Uterus (tissue), 4 donors: ENCODE measurements around the gene RASSF4. TPM values are rescaled to one million over a fixed set of nuclear protein-coding genes. Genes with fewer than 3 reads are reported as not detected.
A peak's percentile ranks its signal among the peaks of the same experiment; 100 is the strongest.

Source experiments
- DNase-seq, 2 donors: peaks; one replicate each; pipeline ENCODE4 v3.0.0-alpha.2; 2019 to 2020
- H3K27ac ChIP-seq, 2 donors: fragments of 200-600 bp; sonication (generic); 1 replicate in 1 of 2; 2 replicates in 1 of 2; pipeline ENCODE4 v1.5.1; 2016 to 2018
- H3K27me3 ChIP-seq, 2 donors: fragments of 200-600 bp; sonication (generic); one replicate each; pipeline ENCODE4 v1.5.1; 2018 to 2019; ENCODE audit warnings: control low read depth in 1 of 2
- H3K36me3 ChIP-seq, 2 donors: fragments of 200-600 bp; sonication (generic); one replicate each; pipeline ENCODE4 v1.5.1; 2019; ENCODE audit warnings: control low read depth in 1 of 2
- H3K4me1 ChIP-seq, 2 donors: fragments of 200-600 bp; sonication (generic); one replicate each; pipeline ENCODE4 v1.5.1; 2018 to 2019; ENCODE audit warnings: control low read depth in 1 of 2
- H3K4me3 ChIP-seq, 2 donors: fragments of 200-600 bp; sonication (generic); 1 replicate in 1 of 2; 2 replicates in 1 of 2; pipeline ENCODE4 v1.5.1; 2018 to 2019; ENCODE audit warnings: mild to moderate bottlenecking in 1 of 2
- H3K9me3 ChIP-seq, 2 donors: fragments of 200-600 bp; sonication (generic); one replicate each; pipeline ENCODE4 v1.5.1; 2019; ENCODE audit warnings: control low read depth in 1 of 2
- POLR2A ChIP-seq, 2 donors: fragments of 450-650 bp; IDR thresholded peaks; one replicate each; pipeline ENCODE4 v1.6.1; 2016; ENCODE audit warnings: antibody characterized with exemption in 2 of 2, mild to moderate bottlenecking in 1 of 2, moderate library complexity in 1 of 2
- intact Hi-C: fragments of 100-400 bp; cut with DNase I; formaldehyde crosslinking; loops from one replicate; pipeline ENCODE4 v1.15.1; 2023; ENCODE audit warnings: low total_unique reads
- total RNA-seq, 4 donors: library from RNA; depleted of rRNA in 3 of 4; stranded (reverse); fragments of >200 nt in 3 of 4; gene quantifications; one replicate each; pipeline versions ENCODE4 v1.1.0 to v1.2.4, GENCODE V29; 2014 to 2023
- TF ChIP-seq, protein P1 (sequence below), 4 experiments: fragments of 200-600 bp in 2 of 4; fragments of 450-650 bp in 2 of 4; sonication (generic) in 2 of 4; IDR thresholded peaks; one replicate each; pipeline ENCODE4 v1.5.1; 2016 to 2019; ENCODE audit warnings: antibody characterized with exemption in 4 of 4, mild to moderate bottlenecking in 2 of 4, moderate library complexity in 1 of 4
- donor health status: DM: yes; HTN: yes; CAD: no.

The RASSF4 gene
- total RNA-seq, 4 donors from 2014 or later = 6.1 to 26.5 (median 8.2) TPM

DNA sequence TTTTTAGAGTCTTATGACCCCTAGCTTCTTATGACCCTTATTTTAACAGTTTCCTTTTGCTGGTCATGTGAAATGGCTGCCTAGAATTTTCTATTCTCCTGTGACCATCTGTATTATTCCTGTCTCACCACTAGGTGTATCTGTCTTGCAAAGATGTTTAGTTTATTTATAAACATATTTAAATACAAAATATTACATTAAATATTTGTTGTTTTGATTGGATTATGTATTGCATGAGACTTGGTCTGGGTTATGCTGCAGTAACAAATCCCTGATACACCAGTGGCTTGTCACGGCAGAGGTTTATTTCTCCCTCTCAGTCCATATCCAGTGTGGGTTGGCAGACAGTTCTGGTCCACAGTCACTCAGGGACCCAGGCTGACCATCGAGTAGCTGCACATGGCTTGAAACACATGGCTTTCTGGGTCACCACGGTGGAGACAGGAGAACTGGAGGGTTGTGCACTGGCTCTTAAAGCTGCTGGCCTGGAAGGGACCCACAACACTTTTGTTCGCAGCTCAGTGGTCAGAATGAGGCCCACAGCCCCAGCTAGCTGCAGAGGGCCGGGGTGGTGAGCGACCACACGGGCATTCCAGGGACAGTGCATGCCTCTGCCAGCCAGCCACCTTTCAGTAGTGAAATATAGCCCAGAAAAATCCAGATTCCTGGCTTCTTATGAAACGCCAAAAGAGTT is 7.4 kb downstream of the RASSF4 start:
- DNase-seq = peak in 1 of 2 donors; percentile 12
- Histone ChIP-seq H3K4me1 (no peaks in the 10 kb centered on the region), H3K36me3 (no peaks in the 10 kb centered on the region), H3K27me3 (no peaks in the 10 kb centered on the region), H3K27ac (no peak overlapping the region), H3K9me3 (no peaks in the 10 kb centered on the region), H3K4me3 (no peak overlapping the region)
- intact Hi-C loops = no loop called here
- TF ChIP-seq, protein P1, sequence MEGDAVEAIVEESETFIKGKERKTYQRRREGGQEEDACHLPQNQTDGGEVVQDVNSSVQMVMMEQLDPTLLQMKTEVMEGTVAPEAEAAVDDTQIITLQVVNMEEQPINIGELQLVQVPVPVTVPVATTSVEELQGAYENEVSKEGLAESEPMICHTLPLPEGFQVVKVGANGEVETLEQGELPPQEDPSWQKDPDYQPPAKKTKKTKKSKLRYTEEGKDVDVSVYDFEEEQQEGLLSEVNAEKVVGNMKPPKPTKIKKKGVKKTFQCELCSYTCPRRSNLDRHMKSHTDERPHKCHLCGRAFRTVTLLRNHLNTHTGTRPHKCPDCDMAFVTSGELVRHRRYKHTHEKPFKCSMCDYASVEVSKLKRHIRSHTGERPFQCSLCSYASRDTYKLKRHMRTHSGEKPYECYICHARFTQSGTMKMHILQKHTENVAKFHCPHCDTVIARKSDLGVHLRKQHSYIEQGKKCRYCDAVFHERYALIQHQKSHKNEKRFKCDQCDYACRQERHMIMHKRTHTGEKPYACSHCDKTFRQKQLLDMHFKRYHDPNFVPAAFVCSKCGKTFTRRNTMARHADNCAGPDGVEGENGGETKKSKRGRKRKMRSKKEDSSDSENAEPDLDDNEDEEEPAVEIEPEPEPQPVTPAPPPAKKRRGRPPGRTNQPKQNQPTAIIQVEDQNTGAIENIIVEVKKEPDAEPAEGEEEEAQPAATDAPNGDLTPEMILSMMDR (IDR thresholded peaks at IDR 0.05) = peak in 1 of 4 experiments; percentile 3
- no peak for TF ChIP-seq POLR2A (IDR thresholded peaks at IDR 0.05)

DNA sequence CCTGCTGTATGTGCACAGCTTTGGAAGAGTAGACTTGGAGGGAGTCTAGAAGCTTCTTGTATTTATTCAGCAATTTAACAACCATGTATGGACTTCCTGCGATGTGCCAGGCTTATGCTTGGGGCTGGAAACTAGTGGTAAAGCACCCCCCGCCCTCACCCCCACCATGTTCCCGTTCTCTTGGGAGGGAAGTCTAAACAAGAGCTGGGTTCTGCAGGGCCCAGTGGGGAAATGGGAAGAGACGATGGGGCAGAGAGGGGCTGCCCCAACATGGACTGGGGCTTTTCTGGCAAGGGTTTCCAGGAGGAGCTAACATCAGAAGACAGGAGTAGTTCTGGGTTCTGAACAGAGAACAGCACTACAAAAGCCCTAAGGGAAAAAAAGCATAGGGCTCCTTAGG is 8.0 kb downstream of the RASSF4 start:
- peak overlapping the region in 1 of 2 donors; percentile 31 for H3K27ac ChIP-seq
- no peaks in the 10 kb centered on the region for H3K9me3 ChIP-seq
- H3K36me3 ChIP-seq = no peaks in the 10 kb centered on the region
- DNase-seq = peak in 1 of 2 donors; percentile 23
- H3K27me3 ChIP-seq = no peaks in the 10 kb centered on the region
- intact Hi-C loops = no loop called here
- no peak overlapping the region for H3K4me3 ChIP-seq
- no peaks in the 10 kb centered on the region for H3K4me1 ChIP-seq
- TF ChIP-seq, protein P1 (IDR thresholded peaks at IDR 0.05) = no peak
- no peak for TF ChIP-seq POLR2A (IDR thresholded peaks at IDR 0.05)

DNA sequence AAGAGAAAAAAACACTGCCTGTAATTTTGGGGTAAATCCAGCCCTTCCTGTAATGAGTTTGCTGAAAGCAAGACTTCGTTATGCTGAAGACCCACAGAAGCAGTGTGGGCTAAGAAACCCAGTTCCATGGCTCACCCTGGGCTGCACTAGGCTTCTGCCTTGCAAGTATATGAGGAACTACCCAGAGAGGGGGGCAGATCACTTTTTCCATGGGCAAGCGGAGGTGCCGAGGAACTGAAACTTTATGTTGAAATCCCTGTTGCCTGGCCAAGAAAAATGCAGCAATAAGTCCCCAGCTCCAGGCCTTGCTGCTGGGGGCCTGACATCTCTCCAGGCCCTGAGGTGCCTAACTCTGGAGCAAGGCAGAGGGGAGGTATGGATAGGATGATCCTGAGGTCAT is 8.5 kb downstream of the RASSF4 start:
- Histone ChIP-seq H3K36me3 (no peaks in the 10 kb centered on the region), H3K27ac (peak overlapping the region in 1 of 2 donors; percentile 31), H3K4me3 (no peak overlapping the region), H3K9me3 (no peaks in the 10 kb centered on the region), H3K27me3 (no peaks in the 10 kb centered on the region), H3K4me1 (no peaks in the 10 kb centered on the region)
- DNase-seq = peak in 1 of 2 donors; percentile 51
- TF ChIP-seq POLR2A (IDR thresholded peaks at IDR 0.05) = no peak
- TF ChIP-seq, protein P1 (IDR thresholded peaks at IDR 0.05) = no peak
- intact Hi-C loops = no loop called here

DNA sequence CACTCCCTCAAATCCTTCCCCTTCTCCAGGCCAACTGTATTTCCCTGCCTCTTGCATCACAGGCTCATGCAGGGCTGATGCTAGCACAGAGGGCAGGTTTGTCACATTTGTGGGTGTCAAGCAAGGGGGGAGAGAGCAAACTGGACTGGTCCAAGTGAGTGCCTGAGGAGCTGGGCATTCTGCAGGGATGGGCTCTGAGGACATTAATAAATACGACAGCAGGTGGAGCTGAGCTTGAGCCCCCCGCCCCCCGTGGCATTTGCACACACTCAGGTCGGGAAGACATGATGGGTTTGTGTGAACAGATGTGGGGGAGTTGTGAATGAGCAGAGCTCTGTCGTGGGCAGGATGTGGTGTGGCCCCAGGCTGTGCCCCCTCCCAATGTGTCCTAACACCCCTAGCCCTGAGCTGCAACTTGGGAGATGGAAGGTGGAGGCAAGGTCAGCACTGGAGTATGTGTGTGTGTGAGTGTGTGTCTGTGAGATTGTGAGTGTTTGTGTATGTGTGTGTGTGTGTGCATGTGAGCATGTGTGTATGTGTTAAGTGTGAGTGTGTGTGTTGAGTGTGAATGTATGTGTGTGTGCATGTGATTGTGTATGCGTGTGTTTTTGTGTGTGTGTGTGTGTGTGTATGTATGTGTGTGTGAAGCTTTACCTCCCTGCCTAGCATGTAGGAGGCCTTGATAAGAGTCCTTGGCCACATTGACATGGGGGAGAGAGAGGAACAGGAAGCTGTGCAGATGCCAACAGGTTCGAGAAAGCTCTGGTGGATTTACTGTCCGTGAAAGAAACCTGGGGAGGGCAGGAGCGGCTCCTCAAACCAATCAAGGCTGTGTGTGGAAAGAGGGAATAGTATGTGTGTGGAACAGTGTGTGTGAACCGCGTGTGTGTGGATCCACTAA is 9.1 kb downstream of the RASSF4 start:
- H3K9me3 ChIP-seq = no peaks in the 10 kb centered on the region
- TF ChIP-seq, protein P1 (IDR thresholded peaks at IDR 0.05) = no peak
- TF ChIP-seq POLR2A (IDR thresholded peaks at IDR 0.05) = no peak
- no peaks in the 10 kb centered on the region for H3K4me1 ChIP-seq
- DNase-seq = no peak
- H3K27me3 ChIP-seq = no peaks in the 10 kb centered on the region
- intact Hi-C loops = no loop called here
- H3K36me3 ChIP-seq = no peaks in the 10 kb centered on the region
- H3K4me3 ChIP-seq = no peak overlapping the region
- H3K27ac ChIP-seq = no peak overlapping the region

DNA sequence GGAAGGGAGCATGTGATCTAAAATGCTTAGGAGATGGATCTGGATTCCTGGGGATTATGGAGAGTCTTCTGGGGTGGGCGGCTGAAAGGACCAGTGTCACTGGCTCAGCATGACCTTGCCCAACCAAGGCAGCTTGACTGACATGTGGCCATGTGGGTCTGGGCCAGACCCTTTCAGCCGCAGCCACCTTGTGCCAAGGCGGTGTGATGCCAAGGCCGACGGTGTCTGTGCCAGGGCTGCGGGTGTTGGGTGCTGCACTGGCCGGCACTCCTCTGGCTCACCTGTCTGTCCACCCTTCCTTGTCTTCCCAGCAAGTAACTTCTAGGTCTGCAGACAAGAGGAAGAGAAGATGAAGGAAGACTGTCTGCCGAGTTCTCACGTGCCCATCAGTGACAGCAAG is 10.3 kb downstream of the RASSF4 start:
- H3K36me3 ChIP-seq = no peaks in the 10 kb centered on the region
- intact Hi-C loops = no loop called here
- H3K4me1 ChIP-seq = no peaks in the 10 kb centered on the region
- no peaks in the 10 kb centered on the region for H3K27me3 ChIP-seq
- H3K27ac ChIP-seq = no peak overlapping the region
- no peaks in the 10 kb centered on the region for H3K9me3 ChIP-seq
- no peak for DNase-seq
- no peak for TF ChIP-seq POLR2A (IDR thresholded peaks at IDR 0.05)
- TF ChIP-seq, protein P1 (IDR thresholded peaks at IDR 0.05) = no peak
- H3K4me3 ChIP-seq = no peak overlapping the region
